ENCODE measurements around the gene POLA1. TPM values are rescaled to one million over a fixed set of nuclear protein-coding genes. Genes with fewer than 3 reads are reported as not detected.

Gene POLA1
- total RNA-seq, 1 donor from 2014 or later, result 11.1 TPM

GRCh38 chrX:24846550-24847150 is 152.9 kb downstream of the POLA1 start:
- no peak for ATAC-seq
- no peaks in the 10 kb centered on the region for H3K36me3 ChIP-seq
- intact Hi-C loops (cut with DNase I), result no loop called here
- no peaks in the 10 kb centered on the region for H3K9me3 ChIP-seq
- DNase-seq, result no peak
- H3K27ac ChIP-seq, result no peak overlapping the region
- no peaks in the 10 kb centered on the region for H3K4me1 ChIP-seq
- H3K27me3 ChIP-seq, result no peaks in the 10 kb centered on the region
- no peak overlapping the region for H3K4me3 ChIP-seq
- no peak for TF ChIP-seq CTCF (IDR thresholded peaks at IDR 0.05)

- no peak for TF ChIP-seq CTCF (IDR thresholded peaks at IDR 0.05)
- no peak for DNase-seq
- Histone ChIP-seq H3K4me3 (no peak overlapping the region), H3K36me3 (no peaks in the 10 kb centered on the region), H3K27me3 (no peaks in the 10 kb centered on the region), H3K4me1 (no peaks in the 10 kb centered on the region), H3K27ac (no peak overlapping the region), H3K9me3 (no peaks in the 10 kb centered on the region)
- no peak for ATAC-seq
- intact Hi-C loops (cut with DNase I), result no loop called here
Observed at GRCh38 chrX:24851289-24851688, 157.6 kb downstream of the POLA1 start.

DNA sequence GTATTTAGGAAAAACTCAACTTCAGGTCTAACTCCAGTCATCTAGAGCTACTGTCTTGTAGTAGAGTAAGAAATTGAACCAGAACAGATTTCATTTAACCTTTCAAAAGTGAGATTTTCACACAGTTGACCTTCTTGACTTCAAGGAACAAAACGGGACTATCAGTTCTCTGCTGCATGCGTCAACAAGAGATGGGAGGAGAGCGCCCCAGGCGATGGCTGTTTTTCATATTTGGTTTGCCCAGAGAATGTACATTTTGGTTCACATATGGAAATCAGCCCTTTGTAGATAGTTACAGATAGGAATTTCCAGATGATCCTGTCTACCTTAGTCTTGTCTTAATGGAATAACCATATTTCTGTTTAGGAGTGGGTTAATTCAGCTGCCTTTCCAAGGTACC is 158.1 kb downstream of the POLA1 start:
- TF ChIP-seq CTCF (IDR thresholded peaks at IDR 0.05), result no peak
- Histone ChIP-seq H3K36me3 (no peaks in the 10 kb centered on the region), H3K27ac (no peak overlapping the region), H3K27me3 (no peaks in the 10 kb centered on the region), H3K9me3 (no peaks in the 10 kb centered on the region), H3K4me1 (no peaks in the 10 kb centered on the region), H3K4me3 (no peak overlapping the region)
- no peak for ATAC-seq
- DNase-seq, result no peak
- intact Hi-C loops (cut with DNase I), result no loop called here

DNA sequence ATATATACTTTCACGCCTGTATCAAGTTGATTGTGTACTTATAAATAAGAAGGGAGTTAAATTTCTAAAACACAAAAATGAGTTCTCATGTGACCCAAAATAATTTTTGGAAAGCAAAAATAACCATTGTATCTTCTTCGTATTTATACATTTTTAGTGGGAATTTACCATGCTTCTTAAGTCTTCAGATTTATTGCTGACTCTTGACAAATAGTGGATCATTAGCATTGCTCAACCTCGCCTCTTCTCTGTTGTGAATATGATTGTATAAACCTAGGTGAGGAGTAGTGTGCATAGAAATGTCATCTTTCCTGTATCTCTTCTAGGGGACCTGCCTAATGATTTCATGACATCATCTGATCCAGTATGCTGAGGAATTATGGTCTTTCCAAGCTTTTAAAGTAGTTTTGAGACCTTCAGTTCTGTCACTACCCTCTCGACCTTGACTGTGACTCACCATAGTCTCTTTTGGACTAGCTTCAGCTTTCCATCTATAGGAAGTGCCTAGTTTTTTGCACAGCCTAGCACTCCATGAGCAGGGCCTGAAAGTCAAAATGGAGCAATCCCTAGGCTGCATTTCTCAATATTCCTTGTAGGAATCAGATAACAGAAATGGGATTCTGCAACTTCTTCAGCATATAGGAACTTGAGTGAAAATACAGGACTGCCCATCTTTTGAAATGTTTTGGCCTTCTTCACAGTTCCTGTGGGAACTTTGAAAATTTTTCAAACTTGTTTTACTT is 164.5 kb downstream of the POLA1 start:
- DNase-seq (no peak), ATAC-seq (no peak)
- H3K4me1 ChIP-seq, result no peaks in the 10 kb centered on the region
- intact Hi-C loops (cut with DNase I), result no loop called here
- no peak overlapping the region for H3K27ac ChIP-seq
- no peaks in the 10 kb centered on the region for H3K36me3 ChIP-seq
- H3K27me3 ChIP-seq, result no peaks in the 10 kb centered on the region
- no peak for TF ChIP-seq CTCF (IDR thresholded peaks at IDR 0.05)
- H3K9me3 ChIP-seq, result no peaks in the 10 kb centered on the region
- H3K4me3 ChIP-seq, result no peak overlapping the region

- Histone ChIP-seq H3K36me3 (no peaks in the 10 kb centered on the region), H3K4me3 (no peak overlapping the region), H3K4me1 (no peaks in the 10 kb centered on the region), H3K27me3 (no peaks in the 10 kb centered on the region), H3K27ac (no peak overlapping the region), H3K9me3 (no peaks in the 10 kb centered on the region)
- no peak for TF ChIP-seq CTCF (IDR thresholded peaks at IDR 0.05)
- ATAC-seq (no peak), DNase-seq (no peak)
- intact Hi-C loops (cut with DNase I), result no loop called here
Observed at GRCh38 chrX:24859211-24859841, 165.6 kb downstream of the POLA1 start.
